EL (cell line): Measurements from ENCODE around the gene FCRL6.

Experiments
- DNase-seq: peaks from one replicate; pipeline ENCODE4 v3.0.0-alpha.2; 2016

FCRL6 gene

GRCh38 chr1:159864262-159864661 is 62.1 kb downstream of the FCRL6 start:
- DNase-seq, result no peak
